ENCODE measurements around the gene UBE2E2. TPM values are rescaled to one million over a fixed set of nuclear protein-coding genes. Genes with fewer than 3 reads are reported as not detected.

The UBE2E2 gene
- total RNA-seq, 2 donors from 2014 or later = 1.2 to 7.6 TPM

DNA sequence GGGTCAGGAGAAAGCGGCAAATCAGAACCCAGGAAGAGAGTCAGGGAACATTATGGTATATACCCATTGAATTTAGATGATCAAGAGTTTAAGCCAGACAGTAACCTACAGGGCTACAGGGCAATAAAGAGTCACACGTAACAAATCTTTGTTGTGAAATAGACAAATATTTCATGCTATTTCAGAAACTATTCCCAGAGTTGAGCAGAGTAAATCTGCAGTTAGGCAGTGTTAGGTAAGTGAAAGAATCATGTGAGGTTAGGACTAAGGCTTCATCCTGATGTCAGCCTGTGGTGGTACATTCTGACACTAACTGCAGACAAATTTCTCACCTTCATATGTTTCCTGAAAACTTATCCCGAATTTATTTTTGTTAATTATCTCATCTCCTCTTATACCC lies 153.0 kb downstream of the UBE2E2 start:
- intact Hi-C loops (cut with DNase I) = no loop called here
- H3K9me3 ChIP-seq = no peaks in the 10 kb centered on the region
- no peaks in the 10 kb centered on the region for H3K36me3 ChIP-seq
- no peak overlapping the region for H3K9ac ChIP-seq (ENCODE audit: low read depth in 2 of 2, low read length in 2 of 2)
- no peak overlapping the region for H3K4me3 ChIP-seq
- TF ChIP-seq, protein P1, sequence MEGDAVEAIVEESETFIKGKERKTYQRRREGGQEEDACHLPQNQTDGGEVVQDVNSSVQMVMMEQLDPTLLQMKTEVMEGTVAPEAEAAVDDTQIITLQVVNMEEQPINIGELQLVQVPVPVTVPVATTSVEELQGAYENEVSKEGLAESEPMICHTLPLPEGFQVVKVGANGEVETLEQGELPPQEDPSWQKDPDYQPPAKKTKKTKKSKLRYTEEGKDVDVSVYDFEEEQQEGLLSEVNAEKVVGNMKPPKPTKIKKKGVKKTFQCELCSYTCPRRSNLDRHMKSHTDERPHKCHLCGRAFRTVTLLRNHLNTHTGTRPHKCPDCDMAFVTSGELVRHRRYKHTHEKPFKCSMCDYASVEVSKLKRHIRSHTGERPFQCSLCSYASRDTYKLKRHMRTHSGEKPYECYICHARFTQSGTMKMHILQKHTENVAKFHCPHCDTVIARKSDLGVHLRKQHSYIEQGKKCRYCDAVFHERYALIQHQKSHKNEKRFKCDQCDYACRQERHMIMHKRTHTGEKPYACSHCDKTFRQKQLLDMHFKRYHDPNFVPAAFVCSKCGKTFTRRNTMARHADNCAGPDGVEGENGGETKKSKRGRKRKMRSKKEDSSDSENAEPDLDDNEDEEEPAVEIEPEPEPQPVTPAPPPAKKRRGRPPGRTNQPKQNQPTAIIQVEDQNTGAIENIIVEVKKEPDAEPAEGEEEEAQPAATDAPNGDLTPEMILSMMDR (IDR thresholded peaks at IDR 0.05) = no peak
- H3K4me1 ChIP-seq = no peaks in the 10 kb centered on the region
- DNase-seq = no peak
- no peak overlapping the region for H3K27ac ChIP-seq
- no peaks in the 10 kb centered on the region for H3K27me3 ChIP-seq

DNA sequence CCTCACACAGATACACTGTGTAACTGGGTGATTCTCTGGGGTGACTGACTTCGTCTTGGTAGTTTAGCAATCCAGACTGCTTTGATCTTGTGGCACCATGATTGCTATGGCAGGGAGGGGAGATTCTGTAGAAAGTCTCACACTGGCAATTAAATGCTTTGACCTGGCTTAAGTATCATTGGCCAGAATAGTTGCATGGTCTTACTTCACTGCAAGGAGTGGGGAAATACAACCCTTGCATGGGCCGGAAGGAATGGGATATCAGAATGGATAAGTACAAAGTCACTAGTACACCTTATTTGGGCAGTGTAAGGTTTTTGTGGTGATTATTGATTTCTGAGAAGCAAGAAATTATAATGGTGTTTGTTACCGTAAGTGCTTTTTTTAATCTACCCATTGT lies 153.8 kb downstream of the UBE2E2 start:
- H3K9ac ChIP-seq (ENCODE audit: low read depth in 2 of 2, low read length in 2 of 2) = no peak overlapping the region
- TF ChIP-seq, protein P1 (IDR thresholded peaks at IDR 0.05) = no peak

DNA sequence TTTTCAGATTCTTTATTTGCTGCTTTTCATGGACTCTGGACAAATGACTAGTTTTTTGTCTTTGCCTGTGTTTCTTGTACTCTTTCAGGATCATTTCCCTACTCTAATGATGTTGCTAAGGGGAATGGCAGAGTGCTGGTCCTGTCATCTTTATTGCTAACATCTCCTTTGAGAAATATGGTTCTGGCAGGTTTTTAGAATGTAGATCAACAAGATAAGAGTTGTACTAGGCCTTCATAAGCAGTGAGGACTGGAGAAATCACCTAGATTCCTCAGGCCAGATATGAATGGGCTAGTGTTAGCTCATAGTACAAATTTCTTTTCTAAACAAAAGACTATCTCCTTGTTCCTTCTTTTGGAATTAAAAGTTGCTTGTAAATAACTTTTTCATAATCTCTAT lies 156.0 kb downstream of the UBE2E2 start:
- intact Hi-C loops (cut with DNase I) = no loop called here
- Histone ChIP-seq H3K4me3 (no peak overlapping the region), H3K9ac (ENCODE audit: low read depth in 2 of 2, low read length in 2 of 2) (no peak overlapping the region), H3K9me3 (no peaks in the 10 kb centered on the region), H3K4me1 (no peaks in the 10 kb centered on the region), H3K27me3 (no peaks in the 10 kb centered on the region), H3K36me3 (no peaks in the 10 kb centered on the region), H3K27ac (no peak overlapping the region)
- DNase-seq = no peak
- TF ChIP-seq, protein P1 (IDR thresholded peaks at IDR 0.05) = no peak

More for the DNA sequence above, 153.8 kb downstream of the UBE2E2 start:
- no peaks in the 10 kb centered on the region for H3K4me1 ChIP-seq
- no peak for DNase-seq
- intact Hi-C loops (cut with DNase I) = no loop called here
- H3K9me3 ChIP-seq = no peaks in the 10 kb centered on the region
- H3K27ac ChIP-seq = no peak overlapping the region
- H3K4me3 ChIP-seq = no peak overlapping the region
- no peaks in the 10 kb centered on the region for H3K36me3 ChIP-seq
- H3K27me3 ChIP-seq = no peaks in the 10 kb centered on the region

DNA sequence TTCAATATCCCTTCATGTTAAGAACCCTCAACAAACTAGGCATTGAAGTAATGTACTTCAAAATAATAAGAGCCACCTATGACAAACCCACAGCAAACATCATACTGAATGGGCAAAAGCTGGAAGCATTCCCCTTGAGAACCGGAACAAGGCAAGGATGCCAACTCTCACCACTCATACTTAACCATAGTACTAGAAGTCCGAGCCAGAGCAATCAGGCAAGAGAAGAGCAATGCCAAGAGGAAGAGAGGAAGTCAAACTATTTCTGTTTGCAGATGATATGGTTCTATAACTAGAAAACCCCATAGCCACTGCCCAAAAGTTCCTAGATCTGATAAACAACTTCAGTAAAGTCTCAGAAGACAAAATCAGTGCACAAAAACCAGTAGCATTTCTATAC lies 161.9 kb downstream of the UBE2E2 start:
- Histone ChIP-seq H3K36me3 (no peaks in the 10 kb centered on the region), H3K9me3 (no peaks in the 10 kb centered on the region), H3K4me3 (no peak overlapping the region), H3K27me3 (no peaks in the 10 kb centered on the region), H3K4me1 (no peaks in the 10 kb centered on the region), H3K9ac (ENCODE audit: low read depth in 2 of 2, low read length in 2 of 2) (no peak overlapping the region), H3K27ac (no peak overlapping the region)
- TF ChIP-seq, protein P1 (IDR thresholded peaks at IDR 0.05) = no peak
- DNase-seq = no peak
- intact Hi-C loops (cut with DNase I) = no loop called here

DNA sequence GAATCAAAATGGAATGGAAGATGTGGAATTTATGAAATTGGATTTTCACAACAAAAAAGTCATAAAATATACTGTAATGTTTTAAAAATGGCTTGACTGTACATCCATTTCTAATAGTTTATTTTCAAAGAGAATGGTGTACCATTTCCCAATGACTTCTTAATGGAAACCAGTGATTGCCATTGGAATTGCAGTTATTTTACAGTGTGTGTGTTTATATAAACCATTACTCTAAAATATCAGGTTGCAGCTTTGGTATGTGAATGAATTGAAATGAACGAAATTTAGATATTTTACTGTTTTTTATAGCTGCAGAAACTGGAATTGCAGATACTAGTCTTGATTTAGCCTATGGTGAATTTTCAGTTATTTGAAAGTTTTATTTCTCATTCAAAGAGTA lies 165.6 kb downstream of the UBE2E2 start:
- no peak overlapping the region for H3K9ac ChIP-seq (ENCODE audit: low read depth in 2 of 2, low read length in 2 of 2)
- H3K4me1 ChIP-seq = no peaks in the 10 kb centered on the region
- no peak for DNase-seq
- intact Hi-C loops (cut with DNase I) = no loop called here
- H3K36me3 ChIP-seq = no peaks in the 10 kb centered on the region
- no peak overlapping the region for H3K27ac ChIP-seq
- H3K9me3 ChIP-seq = no peaks in the 10 kb centered on the region
- TF ChIP-seq, protein P1 (IDR thresholded peaks at IDR 0.05) = no peak
- no peak overlapping the region for H3K4me3 ChIP-seq
- H3K27me3 ChIP-seq = no peaks in the 10 kb centered on the region

DNA sequence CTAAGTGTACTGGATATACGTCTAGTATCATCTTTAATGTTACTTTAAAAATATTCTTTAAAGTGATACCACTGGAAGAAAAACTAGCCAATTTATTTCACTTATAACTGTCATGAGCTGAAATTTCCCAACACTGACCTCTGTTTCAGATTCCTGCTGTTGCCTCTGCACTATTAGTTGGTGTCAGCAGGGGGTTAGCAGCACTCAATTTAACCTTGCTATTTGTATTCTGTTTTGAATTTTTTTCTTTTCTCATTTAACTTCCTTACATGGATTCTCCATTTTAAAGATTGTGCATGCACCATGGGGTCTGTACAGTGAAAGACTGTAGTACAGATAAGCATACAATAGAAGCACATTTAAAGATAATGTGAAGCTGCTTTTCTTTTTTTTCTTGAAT lies 169.2 kb downstream of the UBE2E2 start:
- TF ChIP-seq, protein P1 (IDR thresholded peaks at IDR 0.05) = no peak
- intact Hi-C loops (cut with DNase I) = no loop called here
- DNase-seq = no peak

More for the DNA sequence above, 169.2 kb downstream of the UBE2E2 start:
- Histone ChIP-seq H3K27ac (no peak overlapping the region), H3K4me1 (no peaks in the 10 kb centered on the region), H3K4me3 (no peak overlapping the region), H3K36me3 (no peaks in the 10 kb centered on the region), H3K27me3 (no peaks in the 10 kb centered on the region), H3K9me3 (no peaks in the 10 kb centered on the region), H3K9ac (ENCODE audit: low read depth in 2 of 2, low read length in 2 of 2) (no peak overlapping the region)
